Activated CD8-positive, alpha-beta memory T cell treated with anti-CD3 and anti-CD28 coated beads for 1 hour (primary cell): ENCODE measurements around the gene OR1N1.
"Not testable (repeated sequence)": the region's sequence is repeated elsewhere in the genome, so short reads cannot be mapped to it uniquely, and the experiment has no call there.

Experiments used
- DNase-seq, 2 donors: peaks; one replicate each; pipeline ENCODE4 v3.0.0-alpha.2; 2020; ENCODE audit warnings: low read depth in 1 of 2; ENCODE audit errors: extremely low read depth in 1 of 2

OR1N1 gene

GRCh38 chr9:122527193-122527592 lies at the start of gene OR1N1:
OR1N1 (minus strand) TSS chr9:122527293; CDS start chr9:122527293, 0 bp downstream.
- DNase-seq: no peak

- no peak for DNase-seq
These were observed 45.4 kb upstream of the OR1N1 start for GRCh38 chr9:122572456-122572855.

DNA sequence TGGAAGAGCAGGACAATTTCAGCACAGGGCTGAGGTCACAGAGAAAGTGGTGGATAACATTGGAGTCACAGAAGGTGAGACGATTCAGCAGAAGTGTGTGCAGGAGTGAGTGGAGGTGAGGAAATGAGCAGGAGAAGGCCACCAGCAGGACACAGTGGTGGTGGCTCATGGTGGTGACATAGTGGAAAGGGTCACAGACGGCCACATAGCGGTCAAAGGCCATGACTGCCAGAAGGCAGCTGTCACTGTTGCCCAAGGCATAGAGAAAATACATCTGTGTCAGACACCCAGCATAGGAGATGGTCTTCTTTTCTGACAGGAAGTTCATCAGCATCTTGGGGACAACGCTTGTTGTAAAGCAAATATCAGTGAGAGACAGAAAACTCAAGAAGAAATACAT lies 40.8 kb upstream of the OR1N1 start:
- DNase-seq: no peak

- DNase-seq: no peak
These were observed 35.2 kb upstream of the OR1N1 start for GRCh38 chr9:122562134-122562760.

DNA sequence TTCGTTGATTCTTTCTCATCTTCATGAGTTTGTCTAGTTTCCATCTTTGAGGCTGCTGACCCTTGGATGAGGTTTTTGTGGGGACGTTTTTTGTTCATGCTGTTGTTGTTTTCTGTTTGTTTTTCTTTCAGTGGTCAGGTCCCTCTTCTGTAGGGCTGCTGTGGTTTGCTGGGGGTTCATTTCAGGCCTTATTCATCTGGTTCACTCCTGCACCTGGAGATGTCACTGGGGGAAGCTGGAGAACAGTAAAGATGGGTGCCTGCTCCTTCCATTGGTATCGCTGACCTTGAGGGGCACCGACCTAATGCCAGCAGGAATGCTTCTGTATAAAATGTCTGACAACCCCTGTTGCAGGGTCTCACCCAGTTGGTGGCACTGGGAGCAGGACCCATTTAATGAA lies 34.4 kb upstream of the OR1N1 start:
- DNase-seq: no peak

- DNase-seq: no peak
These were observed 25.7 kb upstream of the OR1N1 start, which contains the start of gene OR1N2 for GRCh38 chr9:122552812-122553211. OR1N2 (plus strand) TSS chr9:122553112; CDS start chr9:122553212, 100 bp downstream.

- no peak for DNase-seq
These were observed 24.3 kb upstream of the OR1N1 start for GRCh38 chr9:122551371-122551770.

DNA sequence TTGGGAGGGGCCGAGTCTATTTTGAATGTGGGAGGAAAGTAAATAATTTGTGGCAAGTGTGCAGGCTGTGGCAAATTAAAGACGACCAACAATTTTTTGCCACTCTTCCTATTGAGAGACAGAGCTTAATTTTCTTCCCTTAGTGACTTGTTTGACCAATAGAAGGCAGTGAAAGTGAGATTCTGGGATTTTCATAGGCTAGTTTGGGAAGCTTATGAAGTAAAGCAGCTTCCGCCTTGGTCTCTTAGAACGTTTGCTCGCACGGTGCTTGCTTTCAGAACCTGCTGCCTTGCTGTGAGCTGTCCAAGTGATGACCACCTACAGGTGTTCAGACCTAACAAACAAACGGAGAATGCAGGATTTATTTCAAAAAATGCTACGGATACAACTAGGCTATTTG lies 19.1 kb upstream of the OR1N1 start:
- no peak for DNase-seq

DNA sequence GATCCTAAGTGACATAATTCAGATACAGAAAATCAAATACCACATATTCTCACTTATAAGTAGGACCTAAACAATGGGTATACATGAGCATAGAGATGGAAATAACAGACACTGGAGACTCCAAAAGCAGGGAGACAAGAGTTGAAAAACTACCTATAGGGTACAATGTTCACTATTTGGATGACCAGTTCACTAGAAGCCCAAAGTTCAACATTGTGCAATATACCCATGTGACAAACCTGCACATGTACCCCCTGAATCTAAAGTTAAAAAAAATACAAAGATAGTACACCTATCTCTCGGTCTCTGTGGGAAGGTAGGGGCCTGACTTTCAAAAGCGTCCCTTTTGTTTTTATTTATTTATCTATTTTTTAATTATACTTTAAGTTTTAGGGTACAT lies 11.7 kb upstream of the OR1N1 start:
- no peak for DNase-seq

DNA sequence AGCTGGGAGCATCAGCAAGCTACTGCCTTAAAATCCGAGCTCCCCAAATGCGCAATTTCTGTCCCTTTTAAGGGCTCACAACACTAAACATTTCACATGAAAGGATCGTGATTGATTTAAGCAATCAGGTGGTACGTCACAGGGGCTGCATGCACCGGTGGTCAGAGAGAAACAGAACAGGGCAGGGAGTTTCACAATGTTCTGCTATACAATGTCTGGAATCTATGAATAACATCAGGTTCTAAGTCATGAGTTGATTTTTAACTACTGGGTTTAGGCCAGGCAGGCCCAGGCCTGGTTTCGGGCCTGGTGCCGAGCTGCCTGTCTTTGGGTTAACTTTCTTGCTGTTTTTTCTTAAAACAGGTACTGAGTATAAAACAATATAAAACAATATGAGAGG lies 10.0 kb upstream of the OR1N1 start:
- not testable (repeated sequence) for DNase-seq

DNA sequence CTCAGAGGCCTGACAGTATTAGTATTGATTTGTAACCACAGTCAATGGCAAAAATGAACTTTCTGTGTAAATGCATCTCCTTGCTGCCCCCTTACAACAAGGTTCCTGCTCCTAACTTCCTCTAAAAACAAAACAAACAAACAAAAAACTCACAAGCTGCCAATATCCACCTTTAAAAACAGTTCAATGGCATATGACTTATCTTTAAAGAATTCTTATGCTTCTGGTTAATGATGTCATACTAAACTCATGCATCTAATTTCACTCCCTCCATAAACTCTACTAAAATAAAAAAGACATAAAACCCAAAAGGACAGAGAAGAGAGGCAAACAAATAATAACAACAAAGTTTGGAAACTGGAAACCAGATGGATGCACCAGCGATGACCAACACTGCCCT lies 9.0 kb upstream of the OR1N1 start:
- no peak for DNase-seq

GRCh38 chr9:122531157-122531556 lies 4.1 kb upstream of the OR1N1 start:
- DNase-seq: not testable (repeated sequence)

DNA sequence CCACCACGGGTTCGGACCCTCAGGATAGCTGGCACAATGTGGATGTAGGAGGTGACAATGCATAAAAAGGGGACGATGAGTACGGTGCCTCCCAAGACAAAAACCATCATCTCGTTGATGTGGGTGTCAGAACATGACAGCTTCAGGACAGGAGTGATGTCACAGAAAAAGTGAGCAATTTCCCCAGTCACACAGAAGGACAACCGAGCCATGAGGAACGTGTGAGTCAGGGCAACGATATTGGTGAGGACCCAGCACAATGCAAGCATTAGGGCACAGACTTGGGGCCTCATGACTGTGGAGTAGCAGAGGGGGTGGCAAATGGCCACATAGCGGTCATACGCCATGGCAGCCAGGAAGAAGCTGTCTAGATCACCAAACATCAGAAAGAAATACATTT lies 491 bp downstream of the OR1N1 start:
- DNase-seq: no peak

DNA sequence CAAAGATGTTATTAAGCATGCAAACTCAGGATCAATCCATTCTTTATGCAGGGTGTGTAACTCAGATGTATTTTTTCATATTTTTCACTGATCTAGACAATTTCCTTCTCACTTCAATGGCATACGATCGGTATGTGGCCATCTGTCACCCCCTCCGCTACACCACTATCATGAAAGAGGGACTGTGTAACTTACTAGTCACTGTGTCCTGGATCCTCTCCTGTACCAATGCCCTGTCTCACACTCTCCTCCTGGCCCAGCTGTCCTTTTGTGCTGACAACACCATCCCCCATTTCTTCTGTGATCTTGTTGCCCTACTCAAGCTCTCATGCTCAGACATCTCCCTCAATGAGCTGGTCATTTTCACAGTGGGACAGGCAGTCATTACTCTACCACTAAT lies 7.7 kb downstream of the OR1N1 start:
- no peak for DNase-seq

DNA sequence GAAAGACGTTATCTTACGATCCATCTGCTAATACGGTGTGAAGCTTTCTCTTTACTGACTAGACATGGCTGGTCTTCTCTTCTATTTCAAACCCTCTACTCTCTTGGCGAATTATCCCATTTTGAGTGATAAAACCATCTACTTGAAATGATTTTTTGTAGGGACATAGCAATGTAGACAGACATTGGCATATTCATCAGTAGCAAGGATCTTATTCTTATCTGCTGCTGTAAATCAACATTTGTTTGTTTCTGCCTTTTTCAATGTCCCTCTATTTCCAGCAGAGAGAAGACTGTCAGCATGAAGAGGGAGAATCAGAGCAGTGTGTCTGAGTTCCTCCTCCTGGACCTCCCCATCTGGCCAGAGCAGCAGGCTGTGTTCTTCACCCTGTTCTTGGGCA lies 8.3 kb downstream of the OR1N1 start, which contains the start of gene OR1J4:
Gene OR1J4, plus strand, starts transcription at position 301 of the 400 bp plus-strand sequence. Its CDS starts 0 bp downstream, at position 301.
- no peak for DNase-seq

- no peak for DNase-seq
These were observed 8.9 kb downstream of the OR1N1 start for GRCh38 chr9:122518226-122518625.

DNA sequence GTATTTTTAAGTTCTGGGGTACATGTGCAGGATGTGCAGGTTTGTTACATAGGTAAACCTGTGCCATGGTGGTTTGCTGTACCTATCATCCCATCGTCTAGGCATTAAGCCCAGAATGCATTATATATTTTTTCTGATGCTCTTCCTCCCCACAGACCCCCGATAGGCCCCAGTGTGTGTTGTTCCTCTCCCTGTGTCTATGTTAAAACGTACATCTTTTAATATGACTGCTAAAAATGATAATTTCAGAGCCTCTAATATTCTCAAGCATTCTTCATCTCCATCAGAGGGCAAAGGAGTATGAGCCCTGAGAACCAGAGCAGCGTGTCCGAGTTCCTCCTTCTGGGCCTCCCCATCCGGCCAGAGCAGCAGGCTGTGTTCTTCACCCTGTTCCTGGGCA lies 16.6 kb downstream of the OR1N1 start, which contains the start of gene OR1J2:
Gene OR1J2, plus strand, starts transcription at position 301 of the 400 bp plus-strand sequence. Its CDS starts 0 bp downstream, at position 301.
- DNase-seq: no peak

DNA sequence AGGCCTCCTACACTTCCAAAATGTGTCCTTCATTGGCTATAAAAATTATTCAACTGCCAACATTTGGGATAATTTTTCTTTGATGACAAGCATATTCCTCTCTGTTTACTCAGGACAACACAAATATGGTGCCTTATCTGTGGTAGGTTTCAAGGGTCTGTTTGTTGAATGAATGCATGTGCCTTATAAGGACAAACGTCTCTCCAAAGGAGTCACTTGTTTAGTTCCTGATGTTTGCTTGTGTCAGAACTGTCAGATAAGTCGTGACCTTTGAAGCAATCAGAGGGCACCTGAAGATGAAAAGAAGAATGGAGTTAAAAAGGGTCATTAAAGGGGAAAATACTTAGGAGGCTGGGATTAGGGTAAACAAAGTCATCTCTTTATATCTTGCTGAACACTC lies 20.1 kb downstream of the OR1N1 start:
- DNase-seq: no peak

GRCh38 chr9:122498883-122499288 lies 28.2 kb downstream of the OR1N1 start:
- no peak for DNase-seq

DNA sequence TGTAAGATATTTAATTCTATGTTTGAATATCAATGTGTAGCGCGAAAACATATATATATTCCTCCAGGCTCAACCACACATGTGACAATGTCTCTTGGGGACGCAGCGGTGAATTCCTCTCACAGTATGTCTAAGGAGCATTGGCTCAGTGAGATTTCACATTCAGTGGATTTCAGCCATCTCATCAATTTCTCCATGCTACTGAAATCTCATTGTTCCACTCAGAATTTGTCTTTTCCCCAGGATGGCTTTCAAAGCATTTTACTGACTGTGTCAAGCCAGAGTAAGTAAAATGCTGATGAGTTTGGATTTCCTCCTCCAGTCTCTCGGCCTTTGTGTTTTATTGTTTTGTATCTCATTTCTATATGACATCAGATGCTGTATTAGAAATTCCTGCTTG lies 48.0 kb downstream of the OR1N1 start:
- DNase-seq: no peak

- DNase-seq: no peak
These were observed 49.3 kb downstream of the OR1N1 start, which contains the start of gene OR1J1 for GRCh38 chr9:122477826-122478225. OR1J1 (minus strand) TSS chr9:122477926; CDS start chr9:122477926, 0 bp downstream.

- DNase-seq: no peak
These were observed 49.7 kb downstream of the OR1N1 start for GRCh38 chr9:122477346-122477745.
